Natural killer cell (primary cell): ENCODE results near the gene LAMC1. TPM values are rescaled to one million over a fixed set of nuclear protein-coding genes. Genes with fewer than 3 reads are reported as not detected.

Source experiments
- ATAC-seq, 3 donors: fragments of 150-1000 bp in 2 of 3; fragments of 200-7000 bp in 1 of 3; cut with Tn5 transposase; 1 replicate in 1 of 3; 2 replicates in 2 of 3; pipeline ENCODE4 v1.10.0; 2021; ENCODE audit warnings: mild to moderate bottlenecking in 2 of 3, moderate library complexity in 2 of 3
- DNase-seq, 2 donors: peaks; one replicate each; pipeline versions ENCODE4 v3.0.0 to v3.0.0-alpha.2; 2013 to 2021; ENCODE audit warnings: mixed read lengths in 1 of 2
- H3K27ac ChIP-seq: one replicate; pipeline ENCODE4 v1.5.1; 2013; ENCODE audit warnings: mild to moderate bottlenecking, low read length
- H3K27me3 ChIP-seq: one replicate; pipeline ENCODE4 v1.6.1; 2013; ENCODE audit warnings: low read length; ENCODE audit not compliant: control insufficient read depth, insufficient read depth
- H3K36me3 ChIP-seq: one replicate; pipeline ENCODE4 v1.6.1; 2013; ENCODE audit warnings: low read length; ENCODE audit not compliant: control insufficient read depth, insufficient read depth
- H3K4me1 ChIP-seq: one replicate; pipeline ENCODE4 v1.6.1; 2013; ENCODE audit warnings: low read length; ENCODE audit not compliant: control insufficient read depth, insufficient read depth
- H3K4me3 ChIP-seq: one replicate; pipeline ENCODE4 v1.5.1; 2013; ENCODE audit warnings: low read length
- H3K9me3 ChIP-seq: one replicate; pipeline ENCODE4 v1.6.1; 2013; ENCODE audit warnings: low read length; ENCODE audit not compliant: control insufficient read depth, insufficient read depth
- H3K27ac Mint-ChIP-seq, 2 donors: one replicate each; pipeline ENCODE4 v1.8.0; 2022; ENCODE audit warnings: mild to moderate bottlenecking in 2 of 2, mixed read lengths in 2 of 2, moderate library complexity in 1 of 2
- H3K27me3 Mint-ChIP-seq, 2 donors: one replicate each; pipeline ENCODE4 v1.8.0; 2022; ENCODE audit warnings: low read depth in 2 of 2, mixed read lengths in 2 of 2
- H3K36me3 Mint-ChIP-seq: one replicate; pipeline ENCODE4 v1.8.0; 2022; ENCODE audit warnings: mixed read lengths
- H3K4me1 Mint-ChIP-seq, 2 donors: one replicate each; pipeline ENCODE4 v1.8.0; 2022; ENCODE audit warnings: mixed read lengths in 2 of 2
- H3K4me3 Mint-ChIP-seq: one replicate; pipeline ENCODE4 v1.8.0; 2022; ENCODE audit warnings: mild to moderate bottlenecking, moderate library complexity, mixed read lengths
- H3K9me3 Mint-ChIP-seq, 2 donors: one replicate each; pipeline ENCODE4 v1.8.0; 2022; ENCODE audit warnings: mixed read lengths in 2 of 2
- CTCF ChIP-seq: fragments of 200-600 bp; IDR thresholded peaks from one replicate; pipeline ENCODE4 v1.8.0; 2022; ENCODE audit warnings: antibody characterized with exemption
- WGBS: methylation state at CpG from one replicate; pipeline ENCODE4 v1.1.7; 2013; ENCODE audit warnings: missing lambda C conversion rate; ENCODE audit not compliant: insufficient coverage; 5-methylcytosine and 5-hydroxymethylcytosine counted together
- intact Hi-C: fragments of 100-400 bp; cut with micrococcal nuclease; formaldehyde crosslinking; loops from one replicate; pipeline ENCODE4 v1.14.2; 2022
- total RNA-seq, 4 donors: library from RNA; stranded (reverse); fragments of 120-200 nt in 1 of 4; gene quantifications; one replicate each; pipeline versions ENCODE4 v1.2.3 to v1.2.4, GENCODE V29; 2013 to 2022

The LAMC1 gene
- total RNA-seq, 3 donors from 2014 or later (not counting 1 experiment from before 2014, with no cell fraction given): 0.33 to 0.66 (median 0.58) TPM

- H3K4me3 Mint-ChIP-seq: no peak overlapping the region
- TF ChIP-seq CTCF: no peak
- H3K9me3 ChIP-seq: no peaks in the 10 kb centered on the region
- intact Hi-C loops: no loop called here
- no peaks in the 10 kb centered on the region for H3K27me3 ChIP-seq
- ATAC-seq (no peak), DNase-seq (no peak)
- no peak overlapping the region for H3K27ac Mint-ChIP-seq
- WGBS: 90% methylated on average over 2 of the region's 2 CpGs
- H3K36me3 Mint-ChIP-seq: no peaks in the 10 kb centered on the region
- no peaks in the 10 kb centered on the region for H3K36me3 ChIP-seq
- H3K9me3 Mint-ChIP-seq: peaks cover 0 to 2% of the 10 kb centered on the region in 2 donors
- peaks cover 0 to 16% of the 10 kb centered on the region in 2 donors for H3K27me3 Mint-ChIP-seq
- H3K4me1 Mint-ChIP-seq: no peaks in the 10 kb centered on the region
- no peaks in the 10 kb centered on the region for H3K4me1 ChIP-seq
- H3K4me3 ChIP-seq: no peak overlapping the region
- H3K27ac ChIP-seq: no peak overlapping the region
These were observed 73.1 kb downstream of the LAMC1 start for GRCh38 chr1:183096351-183096750.

GRCh38 chr1:183096894-183097293 is 73.7 kb downstream of the LAMC1 start:
- ATAC-seq (no peak), DNase-seq (no peak)
- H3K4me1 Mint-ChIP-seq: no peaks in the 10 kb centered on the region
- peaks cover 0 to 17% of the 10 kb centered on the region in 2 donors for H3K27me3 Mint-ChIP-seq
- WGBS: 95% methylated on average over 3 of the region's 3 CpGs
- intact Hi-C loops: no loop called here
- no peaks in the 10 kb centered on the region for H3K36me3 Mint-ChIP-seq
- H3K4me3 Mint-ChIP-seq: no peak overlapping the region
- Histone ChIP-seq H3K4me3 (no peak overlapping the region), H3K27ac (no peak overlapping the region), H3K9me3 (no peaks in the 10 kb centered on the region), H3K4me1 (no peaks in the 10 kb centered on the region), H3K36me3 (no peaks in the 10 kb centered on the region), H3K27me3 (no peaks in the 10 kb centered on the region)
- H3K9me3 Mint-ChIP-seq: peaks cover 0 to 2% of the 10 kb centered on the region in 2 donors
- no peak for TF ChIP-seq CTCF
- H3K27ac Mint-ChIP-seq: no peak overlapping the region

- Mint-ChIP-seq H3K4me3 (no peak overlapping the region), H3K9me3 (peaks cover 0 to 2% of the 10 kb centered on the region in 2 donors), H3K4me1 (no peaks in the 10 kb centered on the region), H3K27me3 (peaks cover 0 to 16% of the 10 kb centered on the region in 2 donors), H3K27ac (no peak overlapping the region), H3K36me3 (no peaks in the 10 kb centered on the region)
- DNase-seq: no peak
- TF ChIP-seq CTCF: no peak
- H3K4me1 ChIP-seq: no peaks in the 10 kb centered on the region
- ATAC-seq: no peak
- H3K4me3 ChIP-seq: no peak overlapping the region
- 67% methylated on average over 1 of the region's 3 CpGs for WGBS
- H3K36me3 ChIP-seq: no peaks in the 10 kb centered on the region
- H3K9me3 ChIP-seq: no peaks in the 10 kb centered on the region
- intact Hi-C loops: no loop called here
- H3K27ac ChIP-seq: no peak overlapping the region
- no peaks in the 10 kb centered on the region for H3K27me3 ChIP-seq
These were observed 74.3 kb downstream of the LAMC1 start for GRCh38 chr1:183097438-183098051.

- Histone ChIP-seq H3K9me3 (no peaks in the 10 kb centered on the region), H3K4me1 (no peaks in the 10 kb centered on the region), H3K27ac (no peak overlapping the region), H3K36me3 (no peaks in the 10 kb centered on the region), H3K4me3 (no peak overlapping the region), H3K27me3 (no peaks in the 10 kb centered on the region)
- peaks cover 0 to 2% of the 10 kb centered on the region in 2 donors for H3K9me3 Mint-ChIP-seq
- H3K36me3 Mint-ChIP-seq: no peaks in the 10 kb centered on the region
- 90% methylated on average over 2 of the region's 2 CpGs for WGBS
- H3K4me1 Mint-ChIP-seq: no peaks in the 10 kb centered on the region
- H3K4me3 Mint-ChIP-seq: no peak overlapping the region
- no peak for DNase-seq
- no peak overlapping the region for H3K27ac Mint-ChIP-seq
- no peak for TF ChIP-seq CTCF
- no peak for ATAC-seq
- intact Hi-C loops: no loop called here
- H3K27me3 Mint-ChIP-seq: peaks cover 0 to 12% of the 10 kb centered on the region in 2 donors
These were observed 75.1 kb downstream of the LAMC1 start for GRCh38 chr1:183098317-183098716.
